Vagina (tissue), 2 donors: ENCODE measurements around the gene TEX26. TPM values are rescaled to one million over a fixed set of nuclear protein-coding genes. Genes with fewer than 3 reads are reported as not detected.

Source experiments
- DNase-seq, 2 donors: peaks; one replicate each; pipeline ENCODE4 v3.0.0-alpha.2; 2017; ENCODE audit errors: extremely low spot score in 2 of 2
- H3K27ac ChIP-seq: fragments of 200-600 bp; sonication (generic); one replicate; pipeline ENCODE4 v1.5.1; 2019
- H3K27me3 ChIP-seq: fragments of 200-600 bp; sonication (generic); one replicate; pipeline ENCODE4 v1.5.1; 2019
- H3K36me3 ChIP-seq, 2 donors: fragments of 200-600 bp; sonication (generic); one replicate each; pipeline ENCODE4 v1.5.1; 2017 to 2019
- H3K4me1 ChIP-seq: fragments of 200-600 bp; sonication (generic); one replicate; pipeline ENCODE4 v1.5.1; 2019
- H3K4me3 ChIP-seq, 2 donors: fragments of 200-600 bp; sonication (generic); 1 replicate in 1 of 2; 2 replicates in 1 of 2; pipeline ENCODE4 v1.5.1; 2016 to 2019
- H3K9me3 ChIP-seq: fragments of 200-600 bp; sonication (generic); one replicate; pipeline ENCODE4 v1.5.1; 2019
- POLR2A ChIP-seq, 2 donors: fragments of 450-650 bp; IDR thresholded peaks; one replicate each; pipeline ENCODE4 v1.6.1; 2017; ENCODE audit warnings: antibody characterized with exemption in 2 of 2, mild to moderate bottlenecking in 2 of 2, moderate library complexity in 2 of 2
- POLR2AphosphoS5 ChIP-seq, 2 donors: sonication (generic); formaldehyde crosslinking; IDR thresholded peaks; one replicate each; pipeline ENCODE4 v1.9.0; 2017; ENCODE audit warnings: antibody characterized with exemption in 2 of 2, mild to moderate bottlenecking in 2 of 2, low read depth in 1 of 2; ENCODE audit not compliant: insufficient read depth in 1 of 2
- intact Hi-C: fragments of 100-400 bp; cut with DNase I; formaldehyde crosslinking; loops from one replicate; pipeline ENCODE4 v1.15.1; 2023
- total RNA-seq: library from RNA; depleted of rRNA; stranded (reverse); fragments of >200 nt; gene quantifications from one replicate; pipeline ENCODE4 v1.2.3, GENCODE V29; 2016
- TF ChIP-seq, protein P1 (sequence below), 3 experiments: fragments of 450-650 bp in 2 of 3; fragments of 200-600 bp in 1 of 3; sonication (generic) in 1 of 3; IDR thresholded peaks; one replicate each; pipeline ENCODE4 v1.5.1; 2017 to 2019; ENCODE audit warnings: antibody characterized with exemption in 3 of 3, mild to moderate bottlenecking in 2 of 3, moderate library complexity in 2 of 3

Gene TEX26
- total RNA-seq, 1 donor from 2014 or later: not detected

DNA sequence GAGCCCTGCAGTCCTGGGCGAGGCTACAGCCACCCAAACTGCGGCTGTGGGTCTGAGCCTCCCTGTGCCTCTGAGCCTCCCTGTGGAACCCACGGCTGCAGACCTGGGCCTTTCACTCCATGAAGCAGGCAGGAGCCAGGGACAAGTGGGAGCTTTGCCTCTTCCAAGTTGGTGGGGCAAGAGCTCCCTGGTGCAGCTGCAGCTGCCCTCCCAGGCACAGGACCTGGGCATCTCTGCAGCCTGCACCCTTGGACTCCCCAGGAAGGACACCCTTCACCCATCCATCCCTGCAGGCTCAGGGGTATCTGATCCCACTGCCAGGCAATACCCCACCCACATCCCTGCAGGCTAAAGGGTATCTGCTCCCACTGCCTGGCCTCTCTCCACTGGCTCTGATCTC is 2.3 kb downstream of the TEX26 start:
- intact Hi-C loops: no loop called here
- TF ChIP-seq POLR2A (IDR thresholded peaks at IDR 0.05): no peak

DNA sequence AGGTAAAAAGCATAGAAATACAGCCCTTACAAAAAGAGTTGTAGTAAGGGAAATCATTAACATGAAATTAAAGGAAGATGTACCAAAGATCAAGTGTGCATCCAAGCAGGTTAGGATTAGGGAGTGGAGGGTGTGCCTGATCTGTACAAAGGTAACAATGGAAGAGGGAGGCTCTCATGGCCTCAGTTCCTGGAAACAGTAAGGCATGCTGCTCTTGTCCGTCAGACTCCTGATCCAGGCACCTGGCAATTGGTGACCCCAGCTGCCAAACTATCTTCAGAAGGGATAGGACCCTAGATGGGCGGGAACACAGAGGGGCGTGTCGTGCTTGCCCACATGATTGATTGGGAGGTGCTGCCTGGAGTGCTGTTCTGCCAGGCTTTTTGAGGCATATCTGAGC is 4.5 kb downstream of the TEX26 start:
- no peak for DNase-seq
- no peak overlapping the region for H3K27ac ChIP-seq
- H3K4me3 ChIP-seq: no peak overlapping the region
- intact Hi-C loops: no loop called here
- H3K4me1 ChIP-seq: no peaks in the 10 kb centered on the region
- H3K9me3 ChIP-seq: no peaks in the 10 kb centered on the region
- no peaks in the 10 kb centered on the region for H3K27me3 ChIP-seq
- TF ChIP-seq POLR2AphosphoS5 (IDR thresholded peaks at IDR 0.05; ENCODE audit: insufficient read depth in 1 of 2, low read depth in 1 of 2): no peak
- TF ChIP-seq, protein P1, sequence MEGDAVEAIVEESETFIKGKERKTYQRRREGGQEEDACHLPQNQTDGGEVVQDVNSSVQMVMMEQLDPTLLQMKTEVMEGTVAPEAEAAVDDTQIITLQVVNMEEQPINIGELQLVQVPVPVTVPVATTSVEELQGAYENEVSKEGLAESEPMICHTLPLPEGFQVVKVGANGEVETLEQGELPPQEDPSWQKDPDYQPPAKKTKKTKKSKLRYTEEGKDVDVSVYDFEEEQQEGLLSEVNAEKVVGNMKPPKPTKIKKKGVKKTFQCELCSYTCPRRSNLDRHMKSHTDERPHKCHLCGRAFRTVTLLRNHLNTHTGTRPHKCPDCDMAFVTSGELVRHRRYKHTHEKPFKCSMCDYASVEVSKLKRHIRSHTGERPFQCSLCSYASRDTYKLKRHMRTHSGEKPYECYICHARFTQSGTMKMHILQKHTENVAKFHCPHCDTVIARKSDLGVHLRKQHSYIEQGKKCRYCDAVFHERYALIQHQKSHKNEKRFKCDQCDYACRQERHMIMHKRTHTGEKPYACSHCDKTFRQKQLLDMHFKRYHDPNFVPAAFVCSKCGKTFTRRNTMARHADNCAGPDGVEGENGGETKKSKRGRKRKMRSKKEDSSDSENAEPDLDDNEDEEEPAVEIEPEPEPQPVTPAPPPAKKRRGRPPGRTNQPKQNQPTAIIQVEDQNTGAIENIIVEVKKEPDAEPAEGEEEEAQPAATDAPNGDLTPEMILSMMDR (IDR thresholded peaks at IDR 0.05): no peak
- no peak for TF ChIP-seq POLR2A (IDR thresholded peaks at IDR 0.05)
- H3K36me3 ChIP-seq: no peaks in the 10 kb centered on the region

More for the DNA sequence above, 2.3 kb downstream of the TEX26 start:
- DNase-seq: no peak
- H3K27ac ChIP-seq: no peak overlapping the region
- no peak overlapping the region for H3K4me3 ChIP-seq
- no peaks in the 10 kb centered on the region for H3K27me3 ChIP-seq
- no peaks in the 10 kb centered on the region for H3K9me3 ChIP-seq
- H3K36me3 ChIP-seq: no peaks in the 10 kb centered on the region
- H3K4me1 ChIP-seq: no peaks in the 10 kb centered on the region

DNA sequence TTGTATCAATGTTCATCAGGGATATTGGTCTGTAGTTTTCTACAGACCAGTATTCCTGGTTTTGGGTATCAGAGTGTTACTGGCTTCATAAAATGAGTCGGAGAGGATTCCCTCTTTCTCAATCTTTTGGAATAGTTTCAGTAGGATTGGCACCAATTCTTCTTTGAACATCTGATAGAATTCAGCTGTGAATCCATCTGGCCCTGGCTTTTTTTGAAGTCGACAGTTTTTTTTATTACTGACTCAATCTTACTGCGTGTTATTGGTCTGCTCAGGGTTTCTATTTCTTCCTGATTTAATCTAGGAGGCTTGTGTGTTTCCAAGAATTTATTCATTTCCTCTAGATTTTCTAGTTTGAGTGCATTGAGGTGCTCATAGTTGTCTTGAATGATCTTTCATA is 11.4 kb downstream of the TEX26 start:
- no peak overlapping the region for H3K27ac ChIP-seq
- no peak for DNase-seq
- no peaks in the 10 kb centered on the region for H3K36me3 ChIP-seq
- intact Hi-C loops: no loop called here
- no peak overlapping the region for H3K4me3 ChIP-seq
- TF ChIP-seq, protein P1 (IDR thresholded peaks at IDR 0.05): no peak
- TF ChIP-seq POLR2AphosphoS5 (IDR thresholded peaks at IDR 0.05; ENCODE audit: insufficient read depth in 1 of 2, low read depth in 1 of 2): no peak
- no peak for TF ChIP-seq POLR2A (IDR thresholded peaks at IDR 0.05)
- H3K9me3 ChIP-seq: no peaks in the 10 kb centered on the region
- no peaks in the 10 kb centered on the region for H3K4me1 ChIP-seq
- H3K27me3 ChIP-seq: no peaks in the 10 kb centered on the region

DNA sequence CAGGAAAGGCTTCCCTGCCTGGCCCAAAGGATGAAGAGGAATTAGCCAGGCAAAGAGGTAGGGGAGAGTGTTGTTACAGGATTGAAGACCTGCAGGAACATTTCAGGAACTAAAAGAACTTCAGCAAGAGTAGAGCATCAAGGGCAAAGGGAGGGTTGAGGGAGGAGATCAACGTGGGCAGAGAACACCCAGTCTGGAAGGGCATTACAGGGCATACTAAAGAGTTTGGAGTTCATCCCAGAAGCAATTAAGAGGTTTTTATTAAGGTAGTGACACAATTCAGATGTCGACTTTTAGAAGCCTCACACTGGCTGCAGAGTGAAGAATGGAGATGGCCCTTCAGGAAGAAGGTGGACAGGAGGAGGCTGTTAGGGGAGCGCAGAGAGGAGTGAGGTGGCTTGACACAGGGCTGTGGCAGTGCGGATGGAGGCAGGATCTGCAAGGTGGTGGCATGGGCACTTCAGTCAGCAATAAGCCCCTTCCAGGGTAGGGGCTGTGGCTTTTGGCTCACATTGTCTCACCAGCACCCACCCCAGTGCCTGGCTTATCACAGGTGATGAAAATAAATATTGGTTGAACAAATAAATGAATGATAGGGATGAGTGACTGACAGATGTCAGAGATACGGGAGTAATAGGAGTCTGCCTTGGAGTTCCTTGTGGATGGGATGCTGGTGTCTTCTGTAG is 24.9 kb downstream of the TEX26 start:
- Histone ChIP-seq H3K36me3 (no peaks in the 10 kb centered on the region), H3K27me3 (no peaks in the 10 kb centered on the region), H3K9me3 (no peaks in the 10 kb centered on the region), H3K4me1 (no peaks in the 10 kb centered on the region), H3K27ac (no peak overlapping the region), H3K4me3 (no peak overlapping the region)
- no peak for DNase-seq
- TF ChIP-seq POLR2A (IDR thresholded peaks at IDR 0.05) (no peak), POLR2AphosphoS5 (IDR thresholded peaks at IDR 0.05; ENCODE audit: insufficient read depth in 1 of 2, low read depth in 1 of 2) (no peak)
- TF ChIP-seq, protein P1 (IDR thresholded peaks at IDR 0.05): no peak
- intact Hi-C loops: no loop called here

DNA sequence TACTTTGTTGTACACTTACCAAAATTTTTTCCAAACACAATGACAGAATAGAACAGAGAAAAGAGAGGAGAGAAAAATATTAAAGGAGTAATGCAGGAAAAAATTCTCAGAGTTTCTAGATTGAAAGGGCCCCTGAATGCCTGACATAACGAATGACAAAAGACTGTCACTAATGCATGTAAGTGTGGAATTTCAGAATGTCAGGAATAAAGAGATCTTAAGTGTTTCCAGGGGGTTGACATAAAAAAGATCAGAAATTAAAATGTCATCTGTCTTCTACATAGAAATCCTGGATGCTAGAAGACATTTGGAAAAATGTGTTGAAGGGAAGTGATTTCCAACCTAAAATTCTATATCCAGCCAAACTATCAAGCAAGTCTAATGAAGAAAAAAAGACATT is 27.2 kb downstream of the TEX26 start:
- H3K27ac ChIP-seq: no peak overlapping the region
- no peaks in the 10 kb centered on the region for H3K36me3 ChIP-seq
- no peak for DNase-seq
- intact Hi-C loops: no loop called here
- TF ChIP-seq POLR2A (IDR thresholded peaks at IDR 0.05): no peak
- no peak for TF ChIP-seq POLR2AphosphoS5 (IDR thresholded peaks at IDR 0.05; ENCODE audit: insufficient read depth in 1 of 2, low read depth in 1 of 2)
- TF ChIP-seq, protein P1 (IDR thresholded peaks at IDR 0.05): no peak
- H3K9me3 ChIP-seq: no peaks in the 10 kb centered on the region
- no peaks in the 10 kb centered on the region for H3K4me1 ChIP-seq
- no peak overlapping the region for H3K4me3 ChIP-seq
- H3K27me3 ChIP-seq: no peaks in the 10 kb centered on the region
